ENCODE measurements around the gene RNU1-1. TPM values are rescaled to one million over a fixed set of nuclear protein-coding genes. Genes with fewer than 3 reads are reported as not detected.

Gene RNU1-1
- polyA plus RNA-seq, 1 experiment = not detected

DNA sequence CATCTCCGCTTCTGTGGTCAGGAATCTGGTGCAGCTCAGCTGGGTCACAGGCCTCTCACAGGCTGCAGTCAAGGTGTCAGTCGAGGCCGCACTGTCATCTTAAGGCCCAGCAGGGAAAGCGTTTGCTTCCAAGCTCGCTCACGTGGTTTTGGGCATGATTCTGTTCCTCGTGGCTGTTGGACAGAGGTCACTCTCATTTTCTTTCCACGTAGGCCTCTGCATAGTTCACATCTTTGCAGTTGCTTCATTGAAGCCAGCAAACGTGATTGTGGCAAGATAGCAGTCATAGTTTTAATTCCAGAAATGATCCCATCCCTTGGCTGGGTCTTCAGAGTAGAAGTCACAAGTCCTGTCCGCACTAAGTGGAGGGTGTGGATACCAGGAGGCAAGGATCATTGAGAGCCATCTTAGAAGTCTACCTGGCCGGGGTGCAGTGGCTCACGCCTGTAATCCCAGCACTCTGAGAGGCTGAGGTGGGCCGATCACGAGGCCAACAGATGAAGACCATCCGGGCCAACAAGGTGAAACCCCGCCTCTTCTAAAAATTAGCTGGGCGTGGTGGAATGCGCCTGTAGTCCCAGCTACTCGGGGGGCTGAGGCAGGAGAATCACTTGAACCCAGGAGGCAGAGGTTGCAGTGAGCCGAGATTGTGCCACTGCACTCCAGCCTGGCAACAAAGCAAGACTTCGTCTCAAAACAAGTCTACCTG lies 49.0 kb downstream of the RNU1-1 start:
- ChIA-PET POLR2A (no interaction called here), CTCF (interaction anchor here (2.4 kb wide), 1 partner anchor 25 kb away, joined by 9 read pairs; the partner anchor contains the start of gene NECAP2)
- H3K4me3 ChIP-seq (ENCODE audit: low read depth, low read length) = no peak overlapping the region
- TF ChIP-seq, protein P1, sequence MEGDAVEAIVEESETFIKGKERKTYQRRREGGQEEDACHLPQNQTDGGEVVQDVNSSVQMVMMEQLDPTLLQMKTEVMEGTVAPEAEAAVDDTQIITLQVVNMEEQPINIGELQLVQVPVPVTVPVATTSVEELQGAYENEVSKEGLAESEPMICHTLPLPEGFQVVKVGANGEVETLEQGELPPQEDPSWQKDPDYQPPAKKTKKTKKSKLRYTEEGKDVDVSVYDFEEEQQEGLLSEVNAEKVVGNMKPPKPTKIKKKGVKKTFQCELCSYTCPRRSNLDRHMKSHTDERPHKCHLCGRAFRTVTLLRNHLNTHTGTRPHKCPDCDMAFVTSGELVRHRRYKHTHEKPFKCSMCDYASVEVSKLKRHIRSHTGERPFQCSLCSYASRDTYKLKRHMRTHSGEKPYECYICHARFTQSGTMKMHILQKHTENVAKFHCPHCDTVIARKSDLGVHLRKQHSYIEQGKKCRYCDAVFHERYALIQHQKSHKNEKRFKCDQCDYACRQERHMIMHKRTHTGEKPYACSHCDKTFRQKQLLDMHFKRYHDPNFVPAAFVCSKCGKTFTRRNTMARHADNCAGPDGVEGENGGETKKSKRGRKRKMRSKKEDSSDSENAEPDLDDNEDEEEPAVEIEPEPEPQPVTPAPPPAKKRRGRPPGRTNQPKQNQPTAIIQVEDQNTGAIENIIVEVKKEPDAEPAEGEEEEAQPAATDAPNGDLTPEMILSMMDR (IDR thresholded peaks at IDR 0.05; ENCODE audit: low read depth, low read length) = no peak
- H3K27me3 ChIP-seq (ENCODE audit: control insufficient read depth, insufficient read depth, low read length) = no peaks in the 10 kb centered on the region
- no peak overlapping the region for H3K27ac ChIP-seq (ENCODE audit: low read depth, low read length)
- H3K9me3 ChIP-seq (ENCODE audit: control insufficient read depth, insufficient read depth, low read length) = no peaks in the 10 kb centered on the region
- DNase-seq (ENCODE audit: low read depth, low spot score) = no peak

Small RNA genes within 50 kb of the gene (small RNA-seq; reads per million reads assigned to genes)
- not detected for gene RNU1-1 (ENCODE audit: insufficient read length, low read depth)
- not detected for gene RNU1-6P (ENCODE audit: insufficient read length, low read depth)

Other genes with a start within 250 kb of the RNU1-1 start
- 15.1 and 16.8 TPM in 2 replicates for gene FBXO42, start 161.8 kb downstream of the RNU1-1 start, polyA plus RNA-seq (2011; rRNA removed)
- 92.0 and 119 TPM in 2 replicates for gene SZRD1, start 147.0 kb downstream of the RNU1-1 start, polyA plus RNA-seq (2011; rRNA removed)
- 0.04 TPM in 1 of 2 replicates, not detected in the other for gene SPATA21, start 76.9 kb downstream of the RNU1-1 start, polyA plus RNA-seq (2011; rRNA removed)
- gene NECAP2, start 73.6 kb downstream of the RNU1-1 start, polyA plus RNA-seq (2011; rRNA removed) = 108 and 111 TPM in 2 replicates
- gene NBPF1, start 99.3 kb upstream of the RNU1-1 start, polyA plus RNA-seq (2011; rRNA removed) = 34.7 and 36.6 TPM in 2 replicates
- under 0.01 TPM in 1 of 2 replicates, not detected in the other for gene RNU1-3, start 152.7 kb upstream of the RNU1-1 start, polyA plus RNA-seq (2011; rRNA removed)
- under 0.01 TPM in 1 of 2 replicates, not detected in the other for gene RNU1-4, start 226.2 kb upstream of the RNU1-1 start, polyA plus RNA-seq (2011; rRNA removed)